H1 (cell line): ENCODE data around the gene PRRX2. TPM values are rescaled to one million over a fixed set of nuclear protein-coding genes. Genes with fewer than 3 reads are reported as not detected.
A peak's percentile ranks its signal among the peaks of the same experiment; 100 is the strongest.

Source experiments
- CTCF ChIA-PET: fragments of 300-600 bp; sonication (Branson Sonifier 250); formaldehyde crosslinking; loops from one replicate; lab custom pipeline; 2021; ENCODE audit not compliant: partially characterized antibody; lab: Charles Lee
- POLR2A ChIA-PET: fragments of 300-600 bp; sonication (Branson Sonifier 250); formaldehyde crosslinking; loops from one replicate; lab custom pipeline; 2021; ENCODE audit warnings: inconsistent platforms; ENCODE audit not compliant: partially characterized antibody; lab: Charles Lee
- DNase-seq, 2 experiments: peaks; one replicate each; pipeline versions ENCODE4 v3.0.0 to v3.0.0-alpha.2; 2010 to 2022; ENCODE audit warnings: low spot score in 2 of 2, low read depth in 1 of 2, mixed read lengths in 1 of 2
- FAIRE-seq: peaks from 2 replicates; lab custom pipeline; 2011; peaks lifted over from hg19 to GRCh38; lab: Jason Lieb, UNC
- H2AFZ ChIP-seq: 2 replicates; pipeline ENCODE4 v1.8.1; 2012; ENCODE audit warnings: low read length, inconsistent platforms
- H2AK5ac ChIP-seq: 2 replicates; pipeline ENCODE4 v1.6.1; 2013; ENCODE audit warnings: low read depth, low read length
- H2BK120ac ChIP-seq: replicated peaks from 2 replicates; pipeline ENCODE3; 2013; ENCODE audit warnings: low read depth, low read length, inconsistent platforms
- H2BK12ac ChIP-seq: 2 replicates; pipeline ENCODE4 v1.6.1; 2013; ENCODE audit warnings: low read depth, low read length
- H2BK15ac ChIP-seq: 2 replicates; pipeline ENCODE4 v1.6.1; 2013; ENCODE audit warnings: low read length
- H2BK20ac ChIP-seq: 2 replicates; pipeline ENCODE4 v1.6.1; 2013; ENCODE audit warnings: low read length
- H2BK5ac ChIP-seq: 2 replicates; pipeline ENCODE4 v1.6.1; 2013; ENCODE audit warnings: low read depth, low read length
- H3K14ac ChIP-seq: 2 replicates; pipeline ENCODE4 v1.6.1; 2013; ENCODE audit warnings: inconsistent platforms; ENCODE audit not compliant: insufficient read length
- H3K18ac ChIP-seq: 2 replicates; pipeline ENCODE4 v1.6.1; 2013; ENCODE audit warnings: low read length; ENCODE audit errors: extremely low read depth
- H3K23ac ChIP-seq: 2 replicates; pipeline ENCODE4 v1.6.1; 2013; ENCODE audit warnings: inconsistent platforms; ENCODE audit not compliant: insufficient read length
- H3K23me2 ChIP-seq: 2 replicates; pipeline ENCODE4 v1.6.1; 2013; ENCODE audit warnings: low read depth, low read length
- H3K27ac ChIP-seq: 2 replicates; pipeline ENCODE4 v1.6.1; 2011; ENCODE audit warnings: low read depth, low read length, inconsistent platforms
- H3K27me3 ChIP-seq, 4 experiments: replicated peaks in 1 of 4; 1 replicate in 1 of 4; 2 replicates in 3 of 4; pipeline versions ENCODE4 v1.6.1 to v1.8.1; 2011 to 2013; ENCODE audit warnings: low read length in 3 of 4, mild to moderate bottlenecking in 3 of 4, inconsistent platforms in 2 of 4, mixed read lengths in 2 of 4, moderate library complexity in 1 of 4; ENCODE audit not compliant: control insufficient read depth in 3 of 4, insufficient read depth in 3 of 4; ENCODE audit errors: extremely low read depth in 1 of 4
- H3K36me3 ChIP-seq, 4 experiments: 2 replicates each; pipeline versions ENCODE4 v1.6.1 to v1.8.1; 2011 to 2013; ENCODE audit warnings: mild to moderate bottlenecking in 4 of 4, low read length in 3 of 4, moderate library complexity in 2 of 4, control low read depth in 1 of 4, inconsistent platforms in 1 of 4; ENCODE audit not compliant: insufficient read depth in 4 of 4, control insufficient read depth in 2 of 4
- H3K4ac ChIP-seq: replicated peaks from 2 replicates; pipeline ENCODE3; 2013; ENCODE audit warnings: low read length, low read depth, mixed read lengths, inconsistent platforms; ENCODE audit not compliant: insufficient read length
- H3K4me1 ChIP-seq, 4 experiments: replicated peaks in 1 of 4; 1 replicate in 1 of 4; 2 replicates in 3 of 4; pipeline versions ENCODE4 v1.6.1 to v1.8.1; 2011 to 2013; ENCODE audit warnings: low read length in 3 of 4, inconsistent platforms in 2 of 4, mixed read lengths in 1 of 4; ENCODE audit not compliant: insufficient read depth in 4 of 4, control insufficient read depth in 3 of 4
- H3K4me2 ChIP-seq, 2 experiments: 2 replicates each; pipeline versions ENCODE4 v1.6.1 to v1.8.1; 2011 to 2013; ENCODE audit warnings: low read depth in 2 of 2, low read length in 2 of 2, control low read depth in 1 of 2, inconsistent platforms in 1 of 2, mild to moderate bottlenecking in 1 of 2; ENCODE audit not compliant: insufficient read depth in 1 of 2
- H3K4me3 ChIP-seq, 4 experiments: fragments of 200-600, 300-600 bp in 1 of 4; sonication (generic), shearing (Covaris generic), sonication (Bioruptor Twin) in 1 of 4; 2 replicates each; pipeline versions ENCODE4 v1.5.1 to v1.8.1; 2011 to 2016; ENCODE audit warnings: low read length in 4 of 4, low read depth in 3 of 4, control low read depth in 2 of 4, inconsistent platforms in 2 of 4, mild to moderate bottlenecking in 2 of 4, mixed read lengths in 1 of 4, moderate library complexity in 1 of 4; ENCODE audit not compliant: insufficient read depth in 2 of 4; ENCODE audit errors: extremely low read depth in 1 of 4
- H3K56ac ChIP-seq: replicated peaks from 2 replicates; pipeline ENCODE3; 2013; ENCODE audit warnings: low read depth, mild to moderate bottlenecking, mixed read lengths, low read length, inconsistent platforms; ENCODE audit not compliant: insufficient read length
- H3K79me1 ChIP-seq: 2 replicates; pipeline ENCODE4 v1.6.1; 2013; ENCODE audit warnings: low read depth, low read length, control low read depth
- H3K79me2 ChIP-seq, 2 experiments: 2 replicates each; pipeline versions ENCODE4 v1.6.1 to v1.8.1; 2012 to 2013; ENCODE audit warnings: low read length in 2 of 2, mild to moderate bottlenecking in 2 of 2, inconsistent platforms in 1 of 2; ENCODE audit not compliant: insufficient read depth in 2 of 2, control insufficient read depth in 1 of 2
- H3K9ac ChIP-seq, 4 experiments: replicated peaks in 1 of 4; 1 replicate in 1 of 4; 2 replicates in 3 of 4; pipeline versions ENCODE4 v1.6.1 to v1.8.1; 2011 to 2013; ENCODE audit warnings: low read depth in 3 of 4, low read length in 3 of 4, control low read depth in 2 of 4, mild to moderate bottlenecking in 2 of 4, moderate library complexity in 2 of 4, inconsistent platforms in 1 of 4; ENCODE audit errors: extremely low read depth in 1 of 4
- H3K9me3 ChIP-seq, 2 experiments: 2 replicates each; pipeline versions ENCODE4 v1.6.1 to v1.8.1; 2012 to 2013; ENCODE audit warnings: mild to moderate bottlenecking in 2 of 2, moderate library complexity in 2 of 2, control low read depth in 1 of 2, inconsistent platforms in 1 of 2, low read depth in 1 of 2, low read length in 1 of 2, mixed read lengths in 1 of 2; ENCODE audit not compliant: insufficient read depth in 2 of 2
- H4K20me1 ChIP-seq, 2 experiments: replicated peaks in 1 of 2; 2 replicates each; pipeline versions ENCODE3 to v1.8.1; 2011 to 2013; ENCODE audit warnings: inconsistent platforms in 2 of 2, low read length in 2 of 2, mild to moderate bottlenecking in 1 of 2; ENCODE audit not compliant: insufficient read depth in 2 of 2, control insufficient read depth in 1 of 2
- H4K5ac ChIP-seq: 2 replicates; pipeline ENCODE4 v1.6.1; 2013; ENCODE audit warnings: low read length, low read depth, mixed read lengths, inconsistent platforms; ENCODE audit not compliant: insufficient read length
- H4K8ac ChIP-seq: 2 replicates; pipeline ENCODE4 v1.8.0; 2013; ENCODE audit warnings: mild to moderate bottlenecking, moderate library complexity, low read length, inconsistent platforms; ENCODE audit not compliant: insufficient read depth; ENCODE audit errors: extremely low read depth
- H4K91ac ChIP-seq: replicated peaks from 2 replicates; pipeline ENCODE3; 2013; ENCODE audit warnings: low read length, mixed read lengths, inconsistent platforms; ENCODE audit not compliant: insufficient read length
- CBX8 ChIP-seq: fragments of 300-800, 300-1000 bp; sonication (generic); IDR thresholded peaks from 2 replicates; pipeline ENCODE4 v1.7.1; 2016; ENCODE audit warnings: low read depth, low read length, borderline replicate concordance
- EGR1 ChIP-seq: IDR thresholded peaks from 2 replicates; pipeline ENCODE4 v1.6.1; 2011; ENCODE audit warnings: low read depth, low read length, borderline replicate concordance
- EP300 ChIP-seq, 2 experiments: IDR thresholded peaks; 1 replicate in 1 of 2; 2 replicates in 1 of 2; pipeline ENCODE4 v1.6.1; 2011 to 2012; ENCODE audit warnings: low read depth in 2 of 2, low read length in 2 of 2, mild to moderate bottlenecking in 2 of 2, borderline replicate concordance in 1 of 2, inconsistent platforms in 1 of 2, moderate library complexity in 1 of 2
- GTF2F1 ChIP-seq: IDR thresholded peaks from 2 replicates; pipeline ENCODE4 v1.6.1; 2012; ENCODE audit warnings: low read depth, low read length, improper control_type of control experiment, borderline replicate concordance
- KDM1A ChIP-seq: fragments of 200-600, 300-600 bp; sonication (generic); IDR thresholded peaks from 2 replicates; pipeline ENCODE4 v1.7.1; 2016; ENCODE audit warnings: mild to moderate bottlenecking, low read length, borderline replicate concordance
- POLR2A ChIP-seq, 2 experiments: IDR thresholded peaks; 1 replicate in 1 of 2; 2 replicates in 1 of 2; pipeline ENCODE4 v1.6.1; 2011; ENCODE audit warnings: low read depth in 2 of 2, low read length in 2 of 2, mild to moderate bottlenecking in 2 of 2; ENCODE audit errors: control extremely low read depth in 1 of 2
- RBBP5 ChIP-seq: IDR thresholded peaks from 2 replicates; pipeline ENCODE4 v1.7.1; 2012; ENCODE audit warnings: low read depth, mild to moderate bottlenecking, inconsistent platforms, low read length, moderate library complexity, borderline replicate concordance
- RFX5 ChIP-seq: IDR thresholded peaks from 2 replicates; pipeline ENCODE4 v1.6.1; 2011; ENCODE audit warnings: low read depth, low read length, improper control_type of control experiment, borderline replicate concordance
- SP2 ChIP-seq: IDR thresholded peaks from 2 replicates; pipeline ENCODE4 v1.6.1; 2012; ENCODE audit warnings: mild to moderate bottlenecking, low read length, inconsistent platforms
- TCF12 ChIP-seq: IDR thresholded peaks from 2 replicates; pipeline ENCODE4 v1.6.1; 2011; ENCODE audit warnings: low read depth, mild to moderate bottlenecking, low read length
- WGBS, 2 experiments: shearing (Covaris generic) in 1 of 2; methylation state at CpG; one replicate each; pipeline versions ENCODE4 v1.1.6 to v1.1.7; 2013 to 2015; ENCODE audit warnings: low lambda C conversion rate in 2 of 2, mixed read lengths in 2 of 2, inconsistent platforms in 1 of 2, low coverage in 1 of 2, missing lambda C conversion rate in 1 of 2; ENCODE audit not compliant: insufficient replicate concordance in 2 of 2, insufficient coverage in 1 of 2, insufficient read length in 1 of 2; ENCODE audit errors: extremely low coverage in 1 of 2, missing lambda C conversion rate in 1 of 2; 5-methylcytosine and 5-hydroxymethylcytosine counted together
- polyA plus RNA-seq, 7 experiments: library from polyadenylated mRNA; depleted of rRNA in 3 of 7; stranded (reverse) in 5 of 7; unstranded in 2 of 7; fragments of >200 nt in 5 of 7; fragments of 200-250 nt in 2 of 7; gene quantifications; 1 replicate in 5 of 7; 2 replicates in 1 of 7; 4 replicates in 1 of 7; pipeline versions ENCODE4 v1.2.1 to v1.2.3, GENCODE V29; 2011 to 2013; ENCODE audit warnings: missing spikeins in 2 of 7, mixed read lengths in 2 of 7
- total RNA-seq: library from RNA; stranded (reverse); fragmentation: NEBNext Ultra II Directional; extraction: Animal tissue kit (Norgen Biotek cat#: 25700); gene quantifications from 2 replicates; pipeline ENCODE4 v1.2.1, GENCODE V29; 2021

PRRX2 gene
- total and polyA plus RNA-seq, 2 of the 8 experiments (the other 6 are each of a cell fraction or from before 2014, with no cell fraction given), result 5.8 to 9.2 TPM

DNA sequence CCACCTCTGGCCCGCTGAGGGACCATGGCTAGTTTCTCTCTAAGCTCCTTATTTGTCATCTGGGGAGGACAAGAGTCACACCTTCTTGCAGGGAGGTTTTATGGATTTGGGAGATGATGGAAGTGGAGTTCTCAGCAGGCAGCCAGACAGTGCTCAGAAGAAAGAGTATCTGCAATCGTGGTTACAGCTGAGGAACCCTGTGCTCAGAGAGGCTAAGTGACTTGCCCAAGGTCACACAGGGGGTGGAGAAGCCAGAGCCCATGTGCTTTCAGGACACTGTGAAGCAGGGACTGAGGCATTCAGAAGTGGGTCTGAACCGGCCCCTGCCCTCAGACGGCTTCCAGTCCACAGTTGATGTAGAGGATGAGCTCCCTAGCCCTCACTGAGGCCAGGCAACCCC, 10.8 kb downstream of the PRRX2 start:
- Histone ChIP-seq H2BK5ac (no peak overlapping the region), H2BK20ac (no peak overlapping the region), H3K23ac (no peak overlapping the region), H2BK15ac (0 out of 2 replicates have a peak overlapping the region, but pooled peaks have one; percentile 29), H3K4me2 (no peak overlapping the region), H2BK120ac (no peak overlapping the region), H3K23me2 (no peaks in the 10 kb centered on the region), H2AK5ac (0 out of 2 replicates have a peak overlapping the region, but pooled peaks have one; percentile 39), H4K8ac (no peak overlapping the region), H3K4me3 (no peak overlapping the region), H3K79me2 (no peaks in the 10 kb centered on the region), H3K14ac (no peak overlapping the region), H4K5ac (no peak overlapping the region), H3K4ac (no peak overlapping the region), H3K36me3 (no peaks in the 10 kb centered on the region), H3K9me3 (no peaks in the 10 kb centered on the region), H3K9ac (no peak overlapping the region)
- no peak for FAIRE-seq
- no peak for DNase-seq
- POLR2A ChIA-PET, result interaction anchor here (2.0 kb wide), 1 partner anchor 12 kb away, joined by 6 read pairs; the partner anchor contains the start of gene PRRX2
- CTCF ChIA-PET, result interaction anchor here (0.6 to 1.9 kb wide), 11 partner anchors 9 to 113 kb away, joined by 3 to 7 read pairs (median 3); no protein-coding TSS in a partner anchor
- TF ChIP-seq EGR1 (no peak), EP300 (IDR thresholded peaks at IDR 0.05; ENCODE audit: borderline replicate concordance in 1 of 2, low read depth in 2 of 2, low read length in 2 of 2) (no peak), TCF12 (no peak), POLR2A (IDR thresholded peaks at IDR 0.05; ENCODE audit: control extremely low read depth in 1 of 2, low read depth in 2 of 2, low read length in 2 of 2) (no peak), GTF2F1 (no peak), RFX5 (no peak), CBX8 (no peak), KDM1A (no peak), RBBP5 (no peak), SP2 (no peak)
- TF ChIP-seq, all 59 proteins: peak for 0
- Histone ChIP-seq H3K79me1 (no peaks in the 10 kb centered on the region), H3K27ac (no peak overlapping the region), H2BK12ac (no peak overlapping the region), H2AFZ (no peak overlapping the region), H3K56ac (no peak overlapping the region), H3K18ac (no peak overlapping the region), H3K27me3 (no peaks in the 10 kb centered on the region; a peak in 2 of 7 replicates), H4K91ac (no peak overlapping the region), H3K4me1 (peaks cover 0 to 2% (median 0%) of the 10 kb centered on the region in 4 experiments; a peak in 3 of 7 replicates), H4K20me1 (no peaks in the 10 kb centered on the region)
- WGBS, 2 experiments, result 79% methylated on average over 4 of the region's 4 CpGs; no CpG with 5 or more reads in 1 of the 2 experiments
